Activated CD4-positive, alpha-beta T cell treated with anti-CD3 and anti-CD28 coated beads, Interleukin-10, Interleukin-2, amounts not matched to agents 100 ng/mL and 50 ng/mL, durations not matched to agents 16 hours and 8 hours (primary cell): Measurements from ENCODE around the gene TWSG1.
"Not testable (repeated sequence)": the region's sequence is repeated elsewhere in the genome, so short reads cannot be mapped to it uniquely, and the experiment has no call there.

Experiments
- DNase-seq: peaks from one replicate; pipeline ENCODE4 v3.0.0-alpha.2; 2020

TWSG1 gene

DNA sequence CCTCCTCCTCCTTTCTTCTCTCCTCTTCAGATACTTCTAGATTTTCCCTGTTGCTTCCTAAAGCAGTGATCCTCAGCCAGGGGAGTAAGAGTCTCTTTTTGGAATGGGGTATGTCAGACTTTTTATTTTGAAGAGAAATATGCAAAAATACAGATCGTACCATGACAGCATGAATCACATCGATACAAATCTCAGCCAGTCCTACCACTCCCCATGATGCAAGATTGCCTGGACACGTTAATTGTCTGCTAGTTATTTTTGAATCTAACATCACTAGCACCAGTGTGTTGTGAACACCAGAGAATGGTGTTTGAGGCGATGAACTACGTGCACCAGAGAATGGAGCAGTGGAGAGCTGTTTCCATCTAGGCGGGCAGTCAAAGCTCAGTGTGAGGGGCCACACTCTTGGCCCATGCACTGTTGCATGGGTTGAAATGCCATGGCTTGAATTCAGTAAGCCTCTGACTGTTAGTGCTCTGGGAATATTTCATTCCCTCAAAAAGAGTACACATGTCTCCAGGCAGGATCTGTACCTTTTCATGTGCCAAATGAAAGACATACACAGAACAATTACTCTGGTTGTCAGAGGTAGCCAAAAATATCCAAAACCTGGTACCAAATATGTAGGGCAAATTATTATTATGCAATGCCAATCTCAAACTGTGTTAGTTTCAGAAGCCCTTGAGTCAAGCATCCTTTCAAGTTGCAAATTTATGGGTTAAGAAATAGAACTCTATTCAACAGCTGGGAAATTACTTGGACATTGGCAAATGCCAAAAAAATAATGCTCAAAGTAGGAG lies 94.5 kb downstream of the TWSG1 start:
- no peak for DNase-seq

DNA sequence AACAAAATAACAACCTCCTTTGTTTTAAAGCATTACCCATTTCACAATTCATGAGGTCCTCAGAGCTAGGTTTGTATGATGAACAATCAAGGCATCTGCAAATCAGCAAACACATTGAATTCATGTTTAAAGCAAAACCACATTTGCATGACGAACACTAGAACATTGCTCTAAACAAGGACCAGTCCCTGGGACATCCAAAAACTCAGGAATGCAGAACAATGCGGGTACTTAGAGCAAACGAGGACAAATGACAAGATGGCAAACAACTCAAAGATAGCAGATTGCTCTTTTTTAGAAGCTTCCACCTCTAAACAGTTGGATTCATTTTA lies 95.1 kb downstream of the TWSG1 start:
- no peak for DNase-seq

DNA sequence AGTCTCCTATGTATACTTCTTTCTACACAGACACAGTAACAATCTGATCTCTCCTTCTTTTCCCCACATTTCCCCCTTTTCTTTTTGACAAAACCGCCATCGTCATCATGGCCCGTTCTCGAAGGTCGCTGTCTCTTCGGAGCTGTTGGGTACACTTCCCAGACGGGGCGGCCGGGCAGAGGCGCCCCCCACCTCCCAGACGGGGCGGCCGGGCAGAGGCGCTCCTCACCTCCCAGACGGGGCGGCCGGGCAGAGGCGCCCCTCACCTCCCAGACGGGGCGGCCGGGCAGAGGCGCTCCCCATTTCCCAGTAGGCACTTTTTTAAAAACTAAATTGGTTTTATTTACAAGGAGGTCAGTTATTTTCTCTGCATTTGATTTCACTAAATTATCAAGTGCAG lies 95.7 kb downstream of the TWSG1 start:
- not testable (repeated sequence) for DNase-seq

DNA sequence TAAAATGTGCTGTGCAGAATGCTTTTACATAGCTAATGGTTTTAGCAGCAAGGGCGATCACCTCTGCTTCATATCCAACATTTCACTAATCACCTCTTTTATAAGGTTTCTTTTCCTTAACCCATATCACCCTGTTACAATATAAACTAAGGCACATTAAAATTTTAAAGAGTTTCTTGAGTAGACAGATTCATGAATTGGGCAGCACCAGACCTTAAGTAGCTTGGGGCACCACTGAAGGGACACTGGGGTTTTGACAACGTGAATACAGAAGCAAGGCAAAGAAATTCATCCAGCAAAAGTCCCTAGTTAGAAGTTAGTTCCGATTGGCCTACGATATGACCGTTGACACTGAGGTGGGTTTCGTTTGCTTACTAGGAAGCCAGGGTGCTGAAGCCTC lies 96.7 kb downstream of the TWSG1 start:
- no peak for DNase-seq

DNA sequence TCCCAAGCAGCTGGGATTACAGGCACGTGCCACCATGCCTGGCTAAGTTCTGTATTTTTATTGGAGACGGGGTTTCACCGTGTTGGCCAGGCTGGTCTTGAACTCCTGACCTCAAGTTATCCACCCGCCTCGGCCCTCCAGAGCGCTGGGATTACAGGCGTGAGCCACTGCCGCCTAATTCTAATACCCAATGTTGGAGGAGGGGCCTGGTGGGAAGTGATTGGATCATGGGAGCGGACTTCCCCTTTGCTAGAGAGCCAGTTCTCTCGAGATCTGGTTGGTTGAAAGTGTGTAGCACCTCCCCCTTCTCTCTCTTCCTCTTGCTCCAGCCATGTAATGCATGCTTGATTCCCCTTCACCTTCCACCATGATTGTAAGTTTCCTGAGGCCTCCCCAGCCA lies 98.5 kb downstream of the TWSG1 start:
- not testable (repeated sequence) for DNase-seq

DNA sequence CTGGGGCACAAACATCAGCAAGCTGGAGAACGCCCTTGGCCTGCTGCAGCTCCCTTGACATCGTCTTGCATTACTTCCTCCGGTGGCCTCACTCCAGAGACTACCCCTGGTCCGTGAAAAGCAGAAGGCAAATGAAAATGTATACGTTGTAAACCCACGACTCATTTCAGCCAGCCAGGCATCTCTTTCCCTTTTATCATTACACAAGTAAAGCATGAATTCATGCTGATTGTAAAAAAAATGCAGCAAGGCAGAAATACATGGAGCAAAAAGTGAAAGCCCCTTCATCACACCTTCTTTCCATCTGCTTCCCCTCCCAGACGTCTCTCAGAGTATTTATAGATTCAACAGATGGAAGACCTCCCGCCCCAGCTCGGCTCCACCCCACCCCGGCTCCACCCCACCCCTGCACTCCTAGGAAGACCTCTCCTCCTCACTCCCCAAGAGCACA lies 99.1 kb downstream of the TWSG1 start:
- DNase-seq: no peak

DNA sequence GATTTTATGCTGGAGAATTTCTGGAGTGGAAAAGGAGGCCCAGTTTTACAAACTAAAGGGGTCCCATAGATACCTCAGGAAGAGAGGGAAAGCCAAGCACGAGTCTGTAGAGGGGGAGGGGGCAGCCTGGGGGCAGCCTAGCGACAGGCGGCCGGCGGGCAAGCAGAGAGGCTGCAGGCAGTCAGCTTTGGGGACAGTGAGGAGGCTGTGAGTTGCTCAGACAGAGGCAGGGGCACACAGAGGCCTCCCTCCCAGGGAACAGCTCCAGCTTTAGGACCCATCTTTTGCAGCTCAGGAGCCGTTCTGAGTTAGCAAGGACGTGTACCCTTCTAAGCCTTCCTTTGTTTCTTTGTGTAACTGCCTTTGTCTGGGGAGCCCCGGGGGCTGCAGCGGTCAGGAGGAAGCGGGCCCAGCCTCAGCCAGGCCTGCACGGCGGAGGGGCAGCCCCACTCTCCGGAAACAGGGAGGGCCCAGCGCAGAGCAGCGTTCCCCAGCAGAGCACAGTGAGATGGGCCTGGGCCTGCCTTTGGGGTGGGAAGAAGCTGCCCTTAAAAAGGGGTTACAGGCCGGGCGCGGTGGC lies 99.6 kb downstream of the TWSG1 start:
- no peak for DNase-seq

DNA sequence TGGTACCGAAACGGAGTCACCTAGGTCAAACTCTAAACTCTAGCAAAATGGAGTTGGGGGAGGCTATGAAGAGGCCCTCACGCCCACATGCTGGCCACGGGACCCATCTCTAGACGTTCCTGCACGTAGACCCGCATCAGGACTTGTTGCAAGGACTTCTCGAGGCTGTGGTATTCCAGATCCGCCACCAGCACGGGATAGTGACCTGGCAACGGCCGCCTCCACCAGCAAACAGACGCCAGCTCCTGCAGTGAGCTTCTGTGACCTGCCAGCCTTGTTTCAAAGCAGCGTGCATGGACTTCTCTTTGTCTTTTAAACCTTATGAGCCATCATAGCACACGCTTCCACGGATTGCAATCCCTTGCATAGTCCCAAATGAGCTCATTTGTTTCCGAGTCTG lies 100.5 kb downstream of the TWSG1 start:
- DNase-seq: no peak

DNA sequence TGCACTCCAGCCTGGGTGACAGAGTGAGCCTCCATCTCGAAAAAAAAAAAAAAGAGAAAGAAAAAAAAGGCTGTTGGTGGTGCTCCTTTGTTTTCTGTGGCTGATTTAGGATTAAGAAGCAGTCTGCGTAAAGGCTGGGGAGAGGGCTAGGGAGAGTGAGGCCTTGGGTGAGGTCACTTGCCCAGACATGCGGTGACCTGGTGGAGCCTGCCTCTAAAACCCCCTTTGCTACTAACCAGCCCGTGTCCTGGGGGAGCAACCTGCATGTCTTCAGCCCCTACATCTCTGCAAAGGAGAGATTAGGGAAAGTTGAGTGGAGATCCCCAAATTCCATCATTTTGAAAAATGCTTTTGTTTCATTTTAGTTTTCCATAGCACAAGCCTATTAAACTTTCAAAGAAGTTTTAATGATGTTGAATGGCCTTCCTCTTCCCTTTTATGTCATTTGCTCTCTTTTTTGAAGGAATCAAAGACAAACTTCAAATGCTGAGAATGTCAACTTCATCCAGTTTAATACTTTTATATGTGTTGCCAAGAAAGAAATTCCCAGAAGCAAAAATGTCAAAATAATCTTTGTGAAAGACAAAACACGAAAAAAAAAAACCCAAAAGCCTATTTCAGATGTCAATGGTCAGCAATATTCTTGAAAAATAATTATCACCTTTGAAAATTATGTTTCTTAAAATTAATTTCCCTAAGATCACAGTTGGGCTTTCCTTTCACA lies 101.8 kb downstream of the TWSG1 start:
- no peak for DNase-seq

DNA sequence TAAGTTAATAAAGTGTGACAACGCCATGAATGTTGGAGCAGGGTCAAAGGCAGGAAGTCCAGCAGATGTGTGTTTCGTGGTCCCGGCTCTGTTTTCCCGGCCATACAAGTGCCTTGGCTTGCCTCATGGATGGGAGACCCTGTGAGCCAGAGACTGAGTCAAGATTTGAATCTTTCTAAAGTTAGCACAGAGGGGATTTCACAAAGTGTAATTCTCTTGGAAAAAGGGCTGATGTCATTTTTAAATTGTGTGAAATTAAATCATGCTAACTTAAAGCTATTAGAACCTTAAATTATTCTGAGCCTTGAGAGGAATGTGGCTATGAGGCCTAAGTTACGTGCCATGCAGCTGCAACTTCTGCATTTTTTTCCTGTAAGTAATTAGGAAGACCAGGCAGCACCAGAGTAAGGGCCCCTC lies 102.5 kb downstream of the TWSG1 start:
- DNase-seq: no peak

DNA sequence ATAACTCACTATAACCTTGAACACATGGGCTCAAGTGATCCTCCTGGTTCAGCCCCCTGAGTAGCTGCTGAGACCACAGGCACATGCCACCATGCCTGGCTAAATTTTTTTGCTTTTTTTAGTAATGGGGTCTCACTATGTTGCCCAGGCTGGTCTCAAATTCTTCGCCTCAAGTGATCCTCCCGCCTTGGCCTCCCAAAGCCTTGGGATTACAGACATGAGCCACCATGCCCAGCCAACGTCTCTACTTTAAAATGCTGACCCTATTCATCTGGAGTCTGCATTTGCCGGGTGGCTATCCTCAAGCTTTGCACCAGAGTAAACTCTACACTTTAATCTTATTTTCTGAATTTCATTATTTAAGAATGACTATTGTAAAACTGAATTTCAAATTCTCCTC lies 103.1 kb downstream of the TWSG1 start:
- no peak for DNase-seq

DNA sequence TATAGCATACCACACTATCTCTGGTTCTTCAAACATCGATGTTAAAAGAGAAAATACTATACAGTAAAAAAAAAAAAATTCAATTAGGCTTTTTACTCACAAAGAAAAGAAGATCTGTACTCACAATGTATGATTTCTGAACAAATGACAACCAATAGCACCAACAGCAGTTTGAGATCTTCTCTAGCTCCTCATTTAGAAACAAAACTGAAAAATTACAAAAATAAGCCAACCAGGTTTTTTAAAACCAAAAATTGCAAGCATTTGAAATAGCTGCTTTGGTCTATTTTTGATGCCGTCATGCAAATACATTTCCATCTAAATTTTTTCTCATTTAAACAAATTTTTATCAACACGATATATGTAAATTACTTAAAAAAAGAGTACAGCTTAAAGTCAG lies 106.5 kb downstream of the TWSG1 start:
- no peak for DNase-seq

DNA sequence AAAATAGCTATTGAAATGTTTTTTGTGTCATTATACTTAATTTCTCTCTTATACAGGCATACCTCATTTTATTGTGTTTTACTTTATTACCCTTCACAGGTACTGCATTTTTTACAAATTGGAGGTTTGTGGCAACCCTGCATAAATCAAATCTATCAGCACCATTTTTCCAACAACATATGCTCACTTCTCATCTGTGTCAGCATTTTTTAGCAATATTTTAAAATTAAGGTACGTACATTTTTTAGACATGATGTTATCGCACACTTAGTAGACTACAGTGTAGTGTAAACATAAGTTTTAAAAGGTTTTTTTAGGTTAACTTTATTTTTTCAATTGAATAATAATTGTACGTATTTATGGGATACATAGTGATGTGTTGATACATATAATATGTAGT lies 110.0 kb downstream of the TWSG1 start:
- no peak for DNase-seq

DNA sequence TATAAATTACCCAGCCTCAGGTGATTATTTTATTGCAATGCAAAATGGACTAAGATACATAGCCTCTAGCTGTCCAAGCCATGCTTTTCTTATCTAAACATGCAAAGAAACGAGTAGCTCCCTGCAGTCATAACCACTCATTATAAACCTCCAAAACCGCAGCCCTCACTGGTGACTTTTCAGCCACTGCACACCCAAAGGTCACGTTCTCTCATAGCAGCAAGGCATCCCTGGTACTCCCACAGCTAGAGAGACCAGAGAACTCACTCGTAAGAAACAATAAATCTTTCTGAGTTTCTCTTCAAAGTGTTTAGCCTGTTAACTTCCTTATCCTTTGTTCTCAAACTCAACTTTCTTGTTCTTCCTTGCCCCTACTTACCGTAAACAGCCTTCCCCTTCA lies 112.3 kb downstream of the TWSG1 start:
- DNase-seq: no peak

DNA sequence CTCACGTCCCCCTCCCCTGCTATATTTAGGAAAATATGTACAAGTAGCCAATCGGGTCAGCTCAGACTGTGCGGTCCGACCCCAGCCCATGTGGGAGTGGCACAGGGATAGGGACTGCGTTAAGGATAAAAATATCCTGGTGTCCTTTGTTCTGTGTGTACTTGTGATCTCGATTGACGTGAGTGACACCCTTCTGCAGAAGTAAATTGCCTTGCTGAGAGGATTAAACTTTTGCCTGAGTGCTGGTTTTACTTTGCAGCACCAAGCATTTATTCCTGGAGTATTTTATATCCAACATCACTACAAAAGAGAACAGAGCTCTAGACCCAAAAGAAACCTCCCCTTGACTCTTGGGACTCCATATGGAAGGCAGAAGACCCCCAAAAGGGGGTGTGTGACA lies 112.8 kb downstream of the TWSG1 start:
- no peak for DNase-seq

DNA sequence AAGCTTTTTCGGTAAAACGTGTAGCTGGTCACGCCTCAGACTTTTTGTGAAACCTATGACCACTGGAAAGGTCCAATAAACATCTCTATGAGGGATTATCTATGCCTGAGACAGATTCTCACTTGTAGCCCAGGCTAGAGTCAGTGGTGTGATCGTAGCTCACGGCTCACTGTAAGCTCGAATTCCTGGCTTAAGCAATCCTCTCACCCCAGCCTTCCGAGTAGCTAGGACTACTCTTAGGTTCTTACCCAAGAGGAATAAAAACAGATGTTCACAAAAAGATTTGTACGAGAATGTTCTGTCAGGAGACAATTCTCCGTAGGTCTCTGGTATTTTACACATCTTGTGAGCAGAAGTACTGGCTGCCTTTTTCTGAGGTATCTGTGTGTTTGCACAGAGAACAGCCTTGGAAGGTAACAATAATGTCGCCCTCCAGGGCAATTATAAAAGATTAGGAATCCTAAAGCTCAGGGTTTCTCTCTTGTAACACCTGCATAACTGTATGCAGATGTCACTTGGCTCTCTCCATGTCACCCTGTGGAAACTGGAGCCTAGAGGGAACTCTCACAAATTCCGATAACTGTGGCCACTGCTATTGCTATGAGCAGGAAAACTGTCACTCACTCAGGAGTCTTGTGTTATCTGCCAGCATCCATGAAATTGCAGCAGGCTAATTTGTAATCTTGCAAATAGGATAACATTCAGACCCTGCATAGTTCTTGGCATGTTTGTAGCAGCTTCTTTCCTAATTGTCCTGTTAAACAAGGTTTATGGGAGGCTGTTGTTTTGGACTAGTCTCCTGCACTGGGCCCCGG lies 115.2 kb downstream of the TWSG1 start:
- no peak for DNase-seq

DNA sequence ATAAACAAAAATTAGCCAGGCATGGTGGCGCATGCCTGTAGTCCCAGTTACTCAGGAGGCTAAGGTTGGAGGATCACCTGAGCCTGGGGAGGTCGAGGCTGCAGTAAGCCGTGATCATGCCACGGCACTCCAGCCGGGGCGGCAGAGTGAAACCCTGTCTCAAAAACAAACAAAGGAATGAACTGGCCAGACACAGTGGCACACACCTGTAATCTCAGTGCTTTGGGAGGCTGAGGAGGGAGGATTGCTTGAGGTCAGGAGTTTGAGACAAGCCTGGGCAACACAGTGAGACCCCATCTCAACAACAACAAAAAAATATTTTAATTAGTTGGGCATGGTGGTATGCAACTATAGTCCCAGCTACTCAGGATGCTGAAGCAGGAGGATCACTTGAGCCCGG lies 116.3 kb downstream of the TWSG1 start:
- not testable (repeated sequence) for DNase-seq
